HG03460 (cell line): ENCODE measurements around the gene SLC25A39.
"Not testable (repeated sequence)": the region's sequence is repeated elsewhere in the genome, so short reads cannot be mapped to it uniquely, and the experiment has no call there.

Experiments used
- ATAC-seq: cut with Tn5 transposase; IDR thresholded peaks from one replicate; pipeline ENCODE4 v1.9.1; 2021; ENCODE audit not compliant: unreplicated experiment

Gene SLC25A39

GRCh38 chr17:44324571-44325275 lies at the start of gene SLC25A39:
SLC25A39 (minus strand) TSS chr17:44324823; CDS start chr17:44323562, 1,261 bp downstream.
- peak; percentile 48 for ATAC-seq

GRCh38 chr17:44372036-44372435 lies 47.4 kb upstream of the SLC25A39 start:
- ATAC-seq: no peak

GRCh38 chr17:44369414-44370023 lies 44.9 kb upstream of the SLC25A39 start:
- ATAC-seq: not testable (repeated sequence)

GRCh38 chr17:44368391-44369243 lies 44.0 kb upstream of the SLC25A39 start:
- ATAC-seq: not testable (repeated sequence)

- ATAC-seq: no peak
Measured at GRCh38 chr17:44367231-44367979, 42.8 kb upstream of the SLC25A39 start.

GRCh38 chr17:44365051-44365450 lies 40.4 kb upstream of the SLC25A39 start:
- ATAC-seq: not testable (repeated sequence)

GRCh38 chr17:44363613-44364159 lies 39.1 kb upstream of the SLC25A39 start, which contains the start of gene FAM171A2:
FAM171A2 (minus strand) TSS chr17:44363853; CDS start chr17:44363714, 139 bp downstream.
- no peak for ATAC-seq

- no peak for ATAC-seq
Measured at GRCh38 chr17:44362949-44363612, 38.5 kb upstream of the SLC25A39 start.

GRCh38 chr17:44362459-44362948 lies 37.9 kb upstream of the SLC25A39 start:
- ATAC-seq: no peak

GRCh38 chr17:44361292-44362260 lies 37.0 kb upstream of the SLC25A39 start:
- no peak for ATAC-seq

- no peak for ATAC-seq
Measured at GRCh38 chr17:44360826-44361225, 36.2 kb upstream of the SLC25A39 start.

GRCh38 chr17:44360144-44360533 lies 35.5 kb upstream of the SLC25A39 start:
- ATAC-seq: no peak

- ATAC-seq: no peak
Measured at GRCh38 chr17:44359458-44360143, 35.0 kb upstream of the SLC25A39 start.

GRCh38 chr17:44359006-44359405 lies 34.4 kb upstream of the SLC25A39 start:
- no peak for ATAC-seq

- no peak for ATAC-seq
Measured at GRCh38 chr17:44358066-44358465, 33.4 kb upstream of the SLC25A39 start.

- no peak for ATAC-seq
Measured at GRCh38 chr17:44356241-44356640, 31.6 kb upstream of the SLC25A39 start.

GRCh38 chr17:44355642-44356099 lies 31.0 kb upstream of the SLC25A39 start:
- ATAC-seq: no peak
